ENCODE data around the gene GPR25.

DNA sequence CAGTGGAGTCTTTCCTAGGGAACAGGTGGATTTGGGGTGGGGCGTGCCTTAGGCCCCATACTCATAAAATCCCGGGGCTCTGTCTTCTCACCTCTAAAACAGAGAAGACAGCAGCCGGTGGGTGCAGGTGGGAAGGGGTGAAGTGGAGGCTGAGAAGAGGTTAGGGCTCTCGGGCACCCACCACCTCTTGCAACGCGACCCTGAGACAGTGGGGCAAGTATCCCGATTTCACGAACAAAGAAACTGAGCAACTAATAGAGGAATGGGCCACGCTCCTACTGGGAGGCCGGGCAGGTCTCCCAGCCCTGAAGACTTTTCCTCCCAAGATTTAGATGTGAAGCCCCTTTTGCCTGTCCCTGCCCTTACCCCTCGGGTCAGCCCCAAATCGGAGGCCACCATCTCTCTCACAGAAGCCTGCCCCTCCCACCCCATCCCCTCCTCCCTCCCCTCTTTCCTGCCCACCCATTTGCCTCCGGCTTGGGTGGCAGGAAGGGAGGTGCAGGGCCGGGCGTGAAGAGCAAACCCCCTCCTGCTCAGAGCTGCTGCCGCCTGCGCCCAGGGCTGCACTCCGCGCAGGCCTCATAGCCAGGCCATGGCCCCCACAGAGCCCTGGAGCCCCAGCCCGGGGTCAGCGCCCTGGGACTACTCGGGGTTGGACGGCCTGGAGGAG, at the start of gene GPR25:
- TF ChIP-seq, protein P1, sequence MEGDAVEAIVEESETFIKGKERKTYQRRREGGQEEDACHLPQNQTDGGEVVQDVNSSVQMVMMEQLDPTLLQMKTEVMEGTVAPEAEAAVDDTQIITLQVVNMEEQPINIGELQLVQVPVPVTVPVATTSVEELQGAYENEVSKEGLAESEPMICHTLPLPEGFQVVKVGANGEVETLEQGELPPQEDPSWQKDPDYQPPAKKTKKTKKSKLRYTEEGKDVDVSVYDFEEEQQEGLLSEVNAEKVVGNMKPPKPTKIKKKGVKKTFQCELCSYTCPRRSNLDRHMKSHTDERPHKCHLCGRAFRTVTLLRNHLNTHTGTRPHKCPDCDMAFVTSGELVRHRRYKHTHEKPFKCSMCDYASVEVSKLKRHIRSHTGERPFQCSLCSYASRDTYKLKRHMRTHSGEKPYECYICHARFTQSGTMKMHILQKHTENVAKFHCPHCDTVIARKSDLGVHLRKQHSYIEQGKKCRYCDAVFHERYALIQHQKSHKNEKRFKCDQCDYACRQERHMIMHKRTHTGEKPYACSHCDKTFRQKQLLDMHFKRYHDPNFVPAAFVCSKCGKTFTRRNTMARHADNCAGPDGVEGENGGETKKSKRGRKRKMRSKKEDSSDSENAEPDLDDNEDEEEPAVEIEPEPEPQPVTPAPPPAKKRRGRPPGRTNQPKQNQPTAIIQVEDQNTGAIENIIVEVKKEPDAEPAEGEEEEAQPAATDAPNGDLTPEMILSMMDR (IDR thresholded peaks at IDR 0.05) = no peak
- no peak for TF ChIP-seq POLR2A (IDR thresholded peaks at IDR 0.05)
